Caco-2 (cell line): ENCODE results near the gene UNC119B. TPM values are rescaled to one million over a fixed set of nuclear protein-coding genes. Genes with fewer than 3 reads are reported as not detected.

Experiments
- BruUV-seq: library from RNA; stranded (reverse); fragments of 400-500 nt; replicated peaks from 2 replicates; lab custom pipeline; 2021; lab: Mats Ljungman, UMichigan
- CTCF ChIA-PET: fragments of 300-600 bp; sonication (Branson Sonifier 250); formaldehyde crosslinking; loops from one replicate; lab custom pipeline; 2022; ENCODE audit warnings: antibody characterized with exemption; lab: Charles Lee
- POLR2A ChIA-PET: fragments of 300-600 bp; sonication (Branson Sonifier 250); formaldehyde crosslinking; loops from one replicate; lab custom pipeline; 2022; ENCODE audit warnings: antibody characterized with exemption; lab: Charles Lee
- DNase-seq, 2 experiments: peaks; one replicate each; pipeline versions ENCODE4 v3.0.0 to v3.0.0-alpha.2; 2020 to 2022
- H3K27me3 ChIP-seq: replicated peaks from 2 replicates; pipeline ENCODE4 v1.6.0; 2011; ENCODE audit warnings: low read length; ENCODE audit not compliant: control insufficient read depth, insufficient read depth
- H3K36me3 ChIP-seq: 2 replicates; pipeline ENCODE4 v1.5.1; 2011; ENCODE audit warnings: low read length; ENCODE audit not compliant: control insufficient read depth, insufficient read depth
- H3K4me1 ChIP-seq: fragments of 250-450 bp; sonication (Bioruptor Pico); 2 replicates; pipeline ENCODE4 v1.5.1; 2020; ENCODE audit warnings: mild to moderate bottlenecking
- H3K4me3 ChIP-seq: 2 replicates; pipeline ENCODE4 v1.5.1; 2011; ENCODE audit warnings: low read depth, mild to moderate bottlenecking, control low read depth, low read length
- H3K9me3 ChIP-seq: fragments of 250-450 bp; sonication (Bioruptor Pico); 2 replicates; pipeline ENCODE4 v1.5.1; 2020; ENCODE audit warnings: mild to moderate bottlenecking, moderate library complexity
- H3K27ac Mint-ChIP-seq: one replicate; pipeline ENCODE4 v1.8.0; 2022; ENCODE audit warnings: mixed read lengths; ENCODE audit not compliant: unreplicated experiment
- H3K27me3 Mint-ChIP-seq: one replicate; pipeline ENCODE4 v1.8.0; 2022; ENCODE audit warnings: mixed read lengths; ENCODE audit not compliant: insufficient read depth, unreplicated experiment
- H3K36me3 Mint-ChIP-seq: one replicate; pipeline ENCODE4 v1.8.0; 2022; ENCODE audit warnings: mild to moderate bottlenecking, mixed read lengths; ENCODE audit not compliant: insufficient read depth, unreplicated experiment
- H3K4me1 Mint-ChIP-seq: one replicate; pipeline ENCODE4 v1.8.0; 2022; ENCODE audit warnings: low read depth, mixed read lengths; ENCODE audit not compliant: unreplicated experiment
- H3K4me3 Mint-ChIP-seq: one replicate; pipeline ENCODE4 v1.8.0; 2022; ENCODE audit warnings: mild to moderate bottlenecking, moderate library complexity, mixed read lengths; ENCODE audit not compliant: unreplicated experiment
- H3K9me3 Mint-ChIP-seq: one replicate; pipeline ENCODE4 v1.8.0; 2022; ENCODE audit warnings: mixed read lengths; ENCODE audit not compliant: unreplicated experiment
- intact Hi-C: fragments of 100-400 bp; cut with micrococcal nuclease; formaldehyde crosslinking; loops from one replicate; pipeline ENCODE4 v1.10.0; 2022; ENCODE audit not compliant: unreplicated experiment
- total RNA-seq: library from RNA; stranded (reverse); gene quantifications from 2 replicates; pipeline ENCODE4 v1.2.3, GENCODE V29; 2022
- TF ChIP-seq, protein P1 (sequence below), 2 experiments: fragments of 200-600 bp in 1 of 2; IDR thresholded peaks; 1 replicate in 1 of 2; 2 replicates in 1 of 2; pipeline versions ENCODE4 v1.5.1 to v1.8.0; 2011 to 2022; ENCODE audit warnings: antibody characterized with exemption in 1 of 2, control low read depth in 1 of 2, inconsistent platforms in 1 of 2, low read depth in 1 of 2, low read length in 1 of 2, mild to moderate bottlenecking in 1 of 2, moderate library complexity in 1 of 2; ENCODE audit not compliant: insufficient read depth in 1 of 2, severe bottlenecking in 1 of 2, unreplicated experiment in 1 of 2

UNC119B gene
- total RNA-seq, 1 experiment from 2014 or later = 44.4 TPM

DNA sequence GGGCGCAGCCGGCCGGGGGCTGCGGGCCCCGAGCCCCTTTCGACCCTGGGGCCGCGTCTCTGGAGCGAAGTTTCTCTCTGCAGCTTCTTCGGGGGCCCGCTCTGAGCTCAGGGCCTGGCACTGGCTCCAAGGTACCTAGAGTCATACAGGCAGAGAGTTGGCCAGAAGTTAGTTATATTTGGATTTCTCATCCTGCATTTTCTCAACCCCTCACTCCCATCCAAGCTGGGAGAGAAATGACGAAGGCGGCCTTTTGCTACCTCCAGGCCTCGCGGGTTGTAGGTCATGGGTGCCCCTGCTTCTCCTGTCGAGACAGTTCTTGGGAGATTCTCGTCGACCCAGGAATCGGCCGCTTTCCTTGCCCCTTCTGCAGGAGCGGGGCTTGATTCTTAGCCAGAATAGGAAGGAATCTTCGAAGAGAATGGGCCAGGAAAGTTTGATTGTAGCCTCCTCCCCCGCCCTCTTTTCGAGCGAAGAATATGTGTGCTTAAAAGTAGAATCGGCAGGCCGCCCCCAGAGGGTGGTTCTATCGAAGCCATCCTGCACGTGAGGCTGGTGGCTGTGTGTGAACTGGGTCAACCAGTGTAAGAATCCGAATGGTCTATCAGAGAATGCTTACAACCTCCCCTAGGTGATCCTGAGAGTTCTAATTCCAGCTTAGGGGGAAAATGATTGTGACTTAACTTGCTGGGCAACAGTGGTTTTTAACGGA, 22.5 kb upstream of the UNC119B start:
- no peaks in the 10 kb centered on the region for H3K27me3 Mint-ChIP-seq
- no peaks in the 10 kb centered on the region for H3K36me3 ChIP-seq
- peak overlapping the region; percentile 90 for H3K4me3 ChIP-seq
- no peaks in the 10 kb centered on the region for H3K9me3 ChIP-seq
- intact Hi-C loops = loop anchor here (1.0 to 5.0 kb wide), 3 partner anchors 27 to 107 kb away; partner anchors contain the start of gene POP5
- TF ChIP-seq, protein P1, sequence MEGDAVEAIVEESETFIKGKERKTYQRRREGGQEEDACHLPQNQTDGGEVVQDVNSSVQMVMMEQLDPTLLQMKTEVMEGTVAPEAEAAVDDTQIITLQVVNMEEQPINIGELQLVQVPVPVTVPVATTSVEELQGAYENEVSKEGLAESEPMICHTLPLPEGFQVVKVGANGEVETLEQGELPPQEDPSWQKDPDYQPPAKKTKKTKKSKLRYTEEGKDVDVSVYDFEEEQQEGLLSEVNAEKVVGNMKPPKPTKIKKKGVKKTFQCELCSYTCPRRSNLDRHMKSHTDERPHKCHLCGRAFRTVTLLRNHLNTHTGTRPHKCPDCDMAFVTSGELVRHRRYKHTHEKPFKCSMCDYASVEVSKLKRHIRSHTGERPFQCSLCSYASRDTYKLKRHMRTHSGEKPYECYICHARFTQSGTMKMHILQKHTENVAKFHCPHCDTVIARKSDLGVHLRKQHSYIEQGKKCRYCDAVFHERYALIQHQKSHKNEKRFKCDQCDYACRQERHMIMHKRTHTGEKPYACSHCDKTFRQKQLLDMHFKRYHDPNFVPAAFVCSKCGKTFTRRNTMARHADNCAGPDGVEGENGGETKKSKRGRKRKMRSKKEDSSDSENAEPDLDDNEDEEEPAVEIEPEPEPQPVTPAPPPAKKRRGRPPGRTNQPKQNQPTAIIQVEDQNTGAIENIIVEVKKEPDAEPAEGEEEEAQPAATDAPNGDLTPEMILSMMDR (IDR thresholded peaks at IDR 0.05; ENCODE audit: insufficient read depth in 1 of 2, low read depth in 1 of 2, low read length in 1 of 2, severe bottlenecking in 1 of 2, unreplicated experiment in 1 of 2) = no peak
- no peaks in the 10 kb centered on the region for H3K27me3 ChIP-seq
- H3K4me1 ChIP-seq = peaks cover 39% of the 10 kb centered on the region
- H3K9me3 Mint-ChIP-seq = no peaks in the 10 kb centered on the region
- POLR2A ChIA-PET = no interaction called here
- H3K4me3 Mint-ChIP-seq = peak overlapping the region; percentile 79
- peaks cover 15% of the 10 kb centered on the region for H3K36me3 Mint-ChIP-seq
- H3K27ac Mint-ChIP-seq = peak overlapping the region; percentile 64
- peak in 1 of 2 experiments; percentile 48 for DNase-seq
- CTCF ChIA-PET = interaction anchor here (0.9 to 1.0 kb wide), 2 partner anchors 39 to 191 kb away, joined by 3 to 5 read pairs; no protein-coding TSS in a partner anchor
- peaks cover 25% of the 10 kb centered on the region for H3K4me1 Mint-ChIP-seq
- no TSS peak for BruUV-seq

DNA sequence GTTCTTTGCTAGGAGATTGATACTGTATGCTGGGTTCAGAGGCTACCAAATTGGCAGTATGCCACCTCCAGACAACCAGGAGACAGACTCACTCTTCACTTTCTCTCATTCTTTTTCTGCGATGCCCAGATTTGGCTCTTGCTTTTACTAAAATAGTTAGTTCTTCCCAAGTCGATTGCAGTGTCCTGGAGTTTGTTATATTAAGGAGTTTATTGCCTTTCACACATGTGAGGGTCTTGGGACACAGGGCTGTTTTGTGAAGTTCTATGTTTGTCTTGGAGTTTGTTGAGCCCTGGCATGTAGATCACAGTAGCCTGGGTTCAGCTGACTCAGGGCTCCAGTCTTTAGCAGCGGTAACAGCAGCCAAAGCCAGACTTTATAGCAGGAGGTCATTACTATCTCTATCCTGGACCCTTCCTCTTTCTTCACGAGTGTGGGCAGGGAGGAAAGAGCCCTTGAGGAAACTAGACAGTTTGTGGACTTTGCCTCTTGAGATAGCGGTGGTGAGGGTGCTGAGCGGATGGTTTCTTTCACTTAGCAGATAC, 21.7 kb upstream of the UNC119B start:
- ChIA-PET POLR2A (no interaction called here), CTCF (interaction anchor here (0.9 kb wide), 1 partner anchor 40 kb away, joined by 5 read pairs; no protein-coding TSS in a partner anchor)
- Histone ChIP-seq H3K4me3 (peak overlapping the region; percentile 90), H3K4me1 (peaks cover 42% of the 10 kb centered on the region), H3K36me3 (no peaks in the 10 kb centered on the region), H3K27me3 (no peaks in the 10 kb centered on the region), H3K9me3 (no peaks in the 10 kb centered on the region)
- H3K4me1 Mint-ChIP-seq = peaks cover 32% of the 10 kb centered on the region
- no peaks in the 10 kb centered on the region for H3K9me3 Mint-ChIP-seq
- no peaks in the 10 kb centered on the region for H3K27me3 Mint-ChIP-seq
- H3K27ac Mint-ChIP-seq = peak overlapping the region; percentile 64
- peak in 1 of 2 experiments; percentile 32 for DNase-seq
- BruUV-seq = no TSS peak
- TF ChIP-seq, protein P1 (IDR thresholded peaks at IDR 0.05; ENCODE audit: insufficient read depth in 1 of 2, low read depth in 1 of 2, low read length in 1 of 2, severe bottlenecking in 1 of 2, unreplicated experiment in 1 of 2) = no peak
- intact Hi-C loops = loop anchor here (5.0 kb wide), 1 partner anchor 41 kb away; no protein-coding TSS in a partner anchor
- H3K4me3 Mint-ChIP-seq = peak overlapping the region; percentile 79
- peaks cover 22% of the 10 kb centered on the region for H3K36me3 Mint-ChIP-seq

DNA sequence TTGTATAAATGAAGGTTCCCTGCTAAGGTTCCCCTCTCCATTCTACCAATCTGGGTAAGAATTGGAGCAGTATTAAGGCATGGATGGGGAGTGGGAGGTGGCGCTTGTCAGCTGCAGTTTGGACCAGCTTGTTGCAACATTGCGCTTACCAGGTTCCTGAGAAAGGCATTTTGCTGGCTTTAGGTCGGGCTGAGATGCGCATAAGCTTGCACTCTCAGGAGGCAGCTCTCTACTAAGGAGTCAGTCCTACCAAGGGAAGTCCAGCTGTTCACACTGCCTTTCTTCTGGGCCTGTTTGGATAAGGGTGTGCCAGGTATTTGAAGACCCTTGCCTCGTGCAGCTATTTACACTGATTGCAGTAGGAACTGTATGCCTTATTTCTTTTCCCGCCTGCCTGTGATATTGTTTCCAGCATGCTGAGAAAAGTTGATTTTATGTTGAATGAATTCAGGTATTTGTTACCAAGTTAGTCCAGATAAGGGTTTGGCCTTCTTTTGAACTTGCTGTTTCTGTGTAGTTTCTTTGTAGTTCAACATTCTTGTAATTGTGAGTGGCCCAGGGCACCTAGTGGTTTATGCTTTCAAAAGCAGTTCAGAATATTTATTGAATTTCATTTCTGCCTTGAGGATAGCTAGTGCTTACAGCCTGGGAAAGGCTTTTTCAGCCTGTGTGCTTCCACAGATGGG, 20.7 kb upstream of the UNC119B start:
- H3K4me3 Mint-ChIP-seq = peak overlapping the region; percentile 79
- peak overlapping the region; percentile 64 for H3K27ac Mint-ChIP-seq
- POLR2A ChIA-PET = interaction anchor here (0.5 kb wide), 1 partner anchor 21 kb away, joined by 3 read pairs; no protein-coding TSS in a partner anchor

More for the DNA sequence above, 20.7 kb upstream of the UNC119B start:
- peaks cover 42% of the 10 kb centered on the region for H3K4me1 ChIP-seq
- peaks cover 29% of the 10 kb centered on the region for H3K36me3 Mint-ChIP-seq
- no peak for DNase-seq
- H3K27me3 ChIP-seq = no peaks in the 10 kb centered on the region
- peak overlapping the region; percentile 90; the same call in 1 of the 2 replicates for H3K4me3 ChIP-seq
- no peaks in the 10 kb centered on the region for H3K36me3 ChIP-seq
- no TSS peak for BruUV-seq
- peaks cover 32% of the 10 kb centered on the region for H3K4me1 Mint-ChIP-seq
- intact Hi-C loops = loop anchor here (5.0 kb wide), 1 partner anchor 42 kb away; no protein-coding TSS in a partner anchor
- no peaks in the 10 kb centered on the region for H3K9me3 ChIP-seq
- CTCF ChIA-PET = no interaction called here
- TF ChIP-seq, protein P1 (IDR thresholded peaks at IDR 0.05; ENCODE audit: insufficient read depth in 1 of 2, low read depth in 1 of 2, low read length in 1 of 2, severe bottlenecking in 1 of 2, unreplicated experiment in 1 of 2) = no peak
- no peaks in the 10 kb centered on the region for H3K27me3 Mint-ChIP-seq
- no peaks in the 10 kb centered on the region for H3K9me3 Mint-ChIP-seq
